Activated naive CD4-positive, alpha-beta T cell (primary cell): ENCODE data around the gene MACROH2A1.

Experiments
- DNase-seq, 4 experiments: peaks; one replicate each; lab custom pipeline; 2025; lab: John Stamatoyannopoulos, UW

The MACROH2A1 gene

DNA sequence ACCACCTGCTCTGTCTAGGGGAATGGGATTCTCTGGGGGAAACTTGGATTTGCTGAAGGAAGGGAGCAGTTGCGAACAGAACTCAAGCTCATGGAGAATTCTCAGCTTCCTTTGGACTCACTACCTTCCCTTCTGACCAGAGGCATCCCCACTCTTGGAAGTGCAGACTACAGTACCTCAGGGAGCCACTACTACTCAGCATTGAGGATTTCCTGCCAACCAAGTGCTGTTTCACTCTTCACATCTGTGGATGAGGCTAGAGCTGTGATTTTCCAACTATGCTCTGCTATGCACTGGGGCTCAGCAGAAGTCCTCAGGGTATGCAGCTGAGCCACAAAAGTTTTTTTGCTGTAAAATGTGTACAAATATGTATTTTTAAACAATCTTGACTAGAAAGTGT, 43.9 kb downstream of the MACROH2A1 start:
- no peak for DNase-seq

- no peak for DNase-seq
These were observed 44.9 kb downstream of the MACROH2A1 start for GRCh38 chr5:135353952-135354721.

GRCh38 chr5:135350536-135350935, 48.5 kb downstream of the MACROH2A1 start:
- no peak for DNase-seq

GRCh38 chr5:135349886-135350285, 49.1 kb downstream of the MACROH2A1 start:
- no peak for DNase-seq

DNA sequence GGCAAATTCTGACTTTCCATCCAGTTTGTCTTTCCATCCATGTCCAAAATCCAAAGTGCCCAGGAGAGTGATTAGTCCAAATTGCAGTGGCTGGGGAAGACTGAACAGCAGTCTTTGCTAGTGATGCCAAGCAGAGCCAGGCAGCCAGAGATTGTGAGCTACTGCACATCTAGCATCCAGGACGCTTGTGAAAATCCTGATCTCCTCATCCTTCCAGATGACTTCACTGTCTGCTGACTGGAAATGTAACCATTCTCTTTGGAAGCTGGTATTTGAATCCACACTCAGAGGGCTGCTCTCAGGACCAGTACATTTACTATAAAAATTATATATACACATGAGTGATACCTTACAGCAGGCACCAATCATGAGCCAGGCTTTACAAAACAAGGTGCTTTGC, 49.6 kb downstream of the MACROH2A1 start:
- no peak for DNase-seq

DNA sequence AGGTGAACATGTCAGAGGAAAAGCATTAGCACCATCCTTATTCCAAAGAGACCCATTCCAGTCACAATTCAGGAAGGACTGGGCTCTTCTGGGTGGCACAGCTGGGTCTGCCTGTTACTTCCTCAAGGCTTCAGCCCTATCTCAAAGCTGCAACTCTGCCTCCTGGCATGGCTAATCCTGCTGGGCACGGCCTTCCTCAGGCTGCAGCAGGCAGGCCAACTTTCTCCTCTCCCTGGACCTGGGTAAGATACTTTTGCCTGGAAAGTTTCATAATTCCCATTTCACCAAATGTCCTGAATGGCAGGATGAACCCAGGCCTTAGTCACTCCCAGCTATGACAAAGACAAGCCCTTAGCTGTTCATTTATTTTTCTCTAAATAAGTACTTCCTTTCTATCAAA, 50.1 kb downstream of the MACROH2A1 start:
- DNase-seq, result no peak

- DNase-seq, result no peak
These were observed 51.6 kb downstream of the MACROH2A1 start for GRCh38 chr5:135347392-135347791.

DNA sequence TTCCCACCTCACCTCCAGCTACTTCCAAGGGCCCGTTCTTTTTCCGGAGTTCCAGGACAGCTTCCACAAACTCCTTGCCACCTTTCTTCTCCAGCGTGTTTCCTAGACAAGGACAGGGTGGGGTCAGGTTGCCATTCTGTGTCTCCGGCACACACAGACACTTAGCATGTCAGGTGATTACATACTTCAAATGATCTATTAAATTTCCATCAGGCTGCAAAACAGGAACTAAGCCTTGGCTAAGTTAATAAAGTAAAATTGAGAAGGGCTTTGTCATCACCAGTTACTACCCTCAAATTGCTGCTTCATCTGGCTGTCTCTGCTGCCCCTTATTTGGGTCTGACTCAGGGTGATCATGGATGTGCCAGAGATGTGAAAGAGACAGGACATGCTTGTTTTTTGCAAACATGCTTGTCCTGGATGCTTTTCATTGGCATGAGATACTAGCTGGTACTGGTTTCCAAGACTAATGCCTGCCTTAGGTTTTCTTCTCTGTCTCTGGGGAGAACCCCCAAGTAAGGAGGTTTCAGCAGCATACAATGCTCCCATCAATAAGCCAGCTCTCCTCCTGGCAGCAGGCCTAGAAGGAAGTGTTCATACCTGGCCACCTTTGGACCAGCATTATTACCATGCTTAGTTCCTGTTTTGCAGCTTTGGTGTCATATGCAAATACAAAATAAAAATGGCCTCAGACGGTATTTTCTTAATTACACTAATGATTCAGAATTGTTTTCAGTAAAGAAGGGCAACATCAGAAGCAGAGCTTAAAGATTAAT, 52.9 kb downstream of the MACROH2A1 start:
- no peak for DNase-seq

- DNase-seq, result no peak
These were observed 54.7 kb downstream of the MACROH2A1 start for GRCh38 chr5:135344349-135344748.

DNA sequence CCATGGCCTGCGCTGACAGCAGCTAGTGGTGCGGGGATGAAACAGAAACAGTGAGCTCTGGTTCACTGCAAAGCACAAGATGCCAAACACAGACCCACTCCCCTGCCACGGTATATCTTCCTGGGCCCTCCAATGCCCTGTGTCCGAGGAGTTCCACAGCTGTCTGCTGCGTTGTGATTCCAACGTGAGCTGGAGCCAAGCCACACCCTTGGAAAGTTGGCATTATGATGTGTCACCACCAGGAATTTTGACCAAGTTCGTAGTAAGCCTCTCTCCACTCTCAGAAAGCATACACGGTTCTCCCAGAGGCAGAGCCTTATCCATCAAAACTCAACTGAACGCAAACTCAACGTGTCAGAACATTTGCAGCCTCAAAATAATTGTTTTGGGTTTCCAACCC, 55.6 kb downstream of the MACROH2A1 start:
- no peak for DNase-seq

DNA sequence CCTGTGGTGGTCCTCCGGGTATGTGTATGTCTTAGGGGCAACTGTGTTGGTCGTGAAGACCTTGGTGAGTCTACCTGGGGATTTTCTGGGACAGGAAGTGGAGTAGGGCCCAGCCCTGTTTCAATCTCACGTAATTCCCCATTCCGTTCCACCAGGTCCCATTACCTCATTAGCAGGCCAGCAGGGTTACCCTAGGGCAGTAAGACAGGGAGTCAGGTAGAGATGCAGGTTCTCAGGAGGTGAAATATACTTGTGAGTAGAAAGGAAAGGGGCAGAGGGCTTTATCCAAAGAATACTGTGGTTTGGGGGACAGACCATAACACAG, 56.5 kb downstream of the MACROH2A1 start:
- no peak for DNase-seq

DNA sequence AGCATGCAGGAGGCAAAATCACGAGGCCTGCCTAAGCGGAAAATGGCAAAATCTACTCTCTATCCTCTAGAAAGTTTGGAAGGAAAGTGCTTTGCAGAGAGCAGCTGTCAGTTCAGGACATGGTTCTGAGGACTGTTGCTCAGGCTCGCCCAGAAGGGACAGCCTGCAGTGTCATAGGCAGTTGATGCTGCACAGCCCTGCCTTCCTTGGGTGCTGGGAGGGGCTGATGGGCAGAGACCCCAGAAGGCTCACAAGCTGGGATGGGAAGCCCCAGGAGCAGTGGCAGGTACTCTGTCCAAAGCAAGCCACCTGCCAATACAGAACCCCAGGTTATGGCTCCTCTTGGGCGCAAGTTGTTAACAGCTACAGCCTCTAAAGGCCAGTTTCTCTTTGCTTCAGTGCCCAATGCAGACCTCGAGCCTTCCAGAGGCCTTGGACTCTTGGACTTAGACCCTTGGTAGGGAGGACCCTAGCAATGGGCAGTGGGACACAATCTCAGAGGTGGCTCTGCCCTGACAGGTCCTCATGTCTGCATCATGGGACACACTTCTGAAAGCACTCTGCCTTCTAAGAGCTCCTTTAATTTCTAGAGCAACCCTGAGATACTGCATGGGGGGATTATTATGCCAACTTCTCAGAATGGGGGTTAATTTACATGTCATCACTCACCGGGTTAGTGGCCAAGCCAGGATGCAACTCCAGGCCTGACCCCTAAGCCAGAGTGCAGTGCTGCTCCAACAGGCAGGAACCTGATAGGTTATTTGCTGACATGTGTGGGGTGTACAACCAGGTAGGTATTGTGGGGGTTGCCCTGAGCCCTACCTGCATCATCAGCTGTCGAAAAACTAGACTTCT, 57.1 kb downstream of the MACROH2A1 start:
- DNase-seq, result no peak

GRCh38 chr5:135341016-135341666, 57.9 kb downstream of the MACROH2A1 start:
- no peak for DNase-seq

- DNase-seq, result no peak
These were observed 58.5 kb downstream of the MACROH2A1 start for GRCh38 chr5:135340568-135340967.

DNA sequence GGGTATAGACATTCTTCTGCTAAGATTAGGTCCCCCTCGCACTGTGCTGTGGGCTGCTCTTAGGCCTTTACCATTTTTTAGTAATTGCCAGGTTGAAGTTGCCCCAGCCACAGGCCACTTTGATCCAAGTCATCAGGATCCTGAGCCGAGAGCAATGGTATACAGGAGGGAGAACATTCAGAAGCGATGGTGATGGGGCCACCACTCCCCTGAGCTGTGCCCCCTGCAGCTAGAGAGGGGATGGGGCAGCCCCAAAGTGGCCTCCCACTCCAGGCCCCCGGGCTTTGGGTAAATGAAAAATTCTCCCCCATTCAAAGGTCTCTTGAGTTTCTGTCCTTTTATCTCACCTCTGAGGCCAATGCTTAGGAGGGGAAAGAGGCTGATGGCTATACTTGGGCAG, 59.4 kb downstream of the MACROH2A1 start:
- DNase-seq, result no peak

GRCh38 chr5:135339189-135339588, 59.8 kb downstream of the MACROH2A1 start:
- no peak for DNase-seq

DNA sequence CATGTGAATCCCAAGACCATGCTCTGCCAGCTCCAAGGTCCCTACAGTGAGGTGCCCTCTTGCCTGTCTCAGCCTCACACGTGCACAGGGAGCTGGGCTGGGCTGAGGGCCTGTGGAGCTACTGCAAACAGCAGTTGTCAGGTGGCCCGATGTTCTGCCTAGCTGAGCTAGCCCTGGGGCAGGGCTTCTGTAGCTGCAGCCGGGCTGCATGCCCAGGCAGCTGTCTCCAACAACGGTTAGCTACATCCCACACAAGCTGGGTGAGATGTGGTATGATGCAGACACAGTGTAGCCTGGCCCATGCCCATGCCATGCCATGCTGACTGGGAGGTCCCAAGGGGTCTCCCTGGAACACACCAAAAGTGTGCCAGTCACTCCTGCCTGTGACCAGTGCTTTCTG, 62.0 kb downstream of the MACROH2A1 start:
- DNase-seq, result no peak

GRCh38 chr5:135335031-135335828, 63.8 kb downstream of the MACROH2A1 start:
- DNase-seq, result no peak

DNA sequence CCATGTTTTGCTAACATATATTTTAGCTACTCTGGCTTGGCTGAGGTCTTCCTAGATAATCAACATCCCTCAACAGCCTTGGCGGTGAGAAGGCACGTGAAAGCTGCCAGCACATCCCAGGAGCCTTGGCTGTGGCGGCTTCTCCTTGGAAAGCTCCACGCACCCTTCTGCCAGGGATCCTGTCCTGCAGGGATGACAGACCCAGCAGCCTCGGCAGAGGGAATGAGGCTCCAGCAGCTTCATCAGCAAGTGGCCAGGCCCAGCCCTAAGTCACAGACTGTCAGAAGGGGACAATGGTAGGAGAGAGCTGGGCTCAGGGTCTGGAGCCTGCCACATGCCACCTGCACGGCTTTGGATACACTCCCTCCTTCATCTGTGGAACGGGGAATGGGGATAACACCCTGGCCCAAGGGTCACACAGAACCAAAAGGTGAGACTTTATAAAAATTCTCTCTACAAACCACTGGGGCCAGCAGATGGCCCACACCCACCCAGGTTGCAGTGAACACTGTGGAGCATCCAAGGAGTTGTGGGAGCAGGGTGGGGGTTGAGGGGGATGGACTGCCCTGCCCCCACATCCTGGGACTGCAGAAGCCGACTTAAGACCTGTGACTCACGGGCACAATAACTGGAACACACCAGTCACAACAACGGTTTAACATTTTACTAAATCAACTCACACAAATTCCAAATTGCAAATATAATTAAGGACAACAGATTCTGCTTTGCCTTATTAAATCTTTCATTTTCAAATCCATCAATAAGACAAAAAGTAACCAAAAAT, 65.1 kb downstream of the MACROH2A1 start:
- DNase-seq, result no peak

GRCh38 chr5:135332519-135333150, 66.4 kb downstream of the MACROH2A1 start:
- DNase-seq, result no peak
